DND-41 (cell line): ENCODE measurements around the gene SHQ1.

ENCODE experiments used
- ATAC-seq: fragments of 200-7000 bp; cut with Tn5 transposase; 3 replicates; pipeline ENCODE4 v1.9.1; 2021; ENCODE audit warnings: low read depth; ENCODE audit not compliant: insufficient read depth
- DNase-seq: peaks from one replicate; pipeline ENCODE4 v3.0.0-alpha.2; 2020
- H2AFZ ChIP-seq: 2 replicates; pipeline ENCODE4 v1.6.0; 2012; ENCODE audit warnings: low read depth, low read length
- H3K27ac ChIP-seq: 2 replicates; pipeline ENCODE4 v1.5.1; 2012; ENCODE audit warnings: low read length, inconsistent platforms
- H3K27me3 ChIP-seq: fragments of 200-600 bp; sonication (generic); 2 replicates; pipeline ENCODE4 v1.6.0; 2012; ENCODE audit warnings: low read length, mild to moderate bottlenecking, inconsistent platforms; ENCODE audit not compliant: insufficient read depth, poor library complexity
- H3K36me3 ChIP-seq: 2 replicates; pipeline ENCODE4 v1.5.1; 2012; ENCODE audit warnings: low read length, inconsistent platforms; ENCODE audit not compliant: insufficient read depth
- H3K4me1 ChIP-seq: 2 replicates; pipeline ENCODE4 v1.5.1; 2012; ENCODE audit warnings: mild to moderate bottlenecking, low read length; ENCODE audit not compliant: insufficient read depth
- H3K4me2 ChIP-seq: 2 replicates; pipeline ENCODE4 v1.6.0; 2012; ENCODE audit warnings: mild to moderate bottlenecking, moderate library complexity, low read length, inconsistent platforms; ENCODE audit not compliant: insufficient read depth
- H3K4me3 ChIP-seq, 2 experiments: fragments of 200-600 bp in 1 of 2; shearing (Covaris generic) in 1 of 2; 2 replicates each; pipeline ENCODE4 v1.5.1; 2012 to 2016; ENCODE audit warnings: inconsistent platforms in 2 of 2, low read length in 2 of 2, mild to moderate bottlenecking in 2 of 2, low read depth in 1 of 2, moderate library complexity in 1 of 2
- H3K79me2 ChIP-seq: 2 replicates; pipeline ENCODE4 v1.6.0; 2012; ENCODE audit warnings: low read length, inconsistent platforms; ENCODE audit not compliant: insufficient read depth
- H3K9ac ChIP-seq: 2 replicates; pipeline ENCODE4 v1.6.0; 2012; ENCODE audit warnings: low read depth, mild to moderate bottlenecking, inconsistent platforms, low read length, moderate library complexity
- H3K9me3 ChIP-seq: 2 replicates; pipeline ENCODE4 v1.5.1; 2012; ENCODE audit warnings: low read length, moderate library complexity, mild to moderate bottlenecking, inconsistent platforms; ENCODE audit not compliant: insufficient read depth, severe bottlenecking
- H4K20me1 ChIP-seq: 2 replicates; pipeline ENCODE4 v1.6.0; 2012; ENCODE audit warnings: low read length; ENCODE audit not compliant: insufficient read depth
- CTCF ChIP-seq: IDR thresholded peaks from 2 replicates; pipeline ENCODE4 v1.5.1; 2012; ENCODE audit warnings: borderline replicate concordance, low read length, moderate library complexity, mild to moderate bottlenecking; ENCODE audit not compliant: poor library complexity, severe bottlenecking; ENCODE audit errors: extremely low read depth
- EZH2 ChIP-seq: IDR thresholded peaks from 3 replicates; pipeline ENCODE4 v1.6.1; 2012; ENCODE audit warnings: borderline replicate concordance, low read depth, mild to moderate bottlenecking, moderate library complexity, low read length, inconsistent platforms; ENCODE audit not compliant: severe bottlenecking

The SHQ1 gene

DNA sequence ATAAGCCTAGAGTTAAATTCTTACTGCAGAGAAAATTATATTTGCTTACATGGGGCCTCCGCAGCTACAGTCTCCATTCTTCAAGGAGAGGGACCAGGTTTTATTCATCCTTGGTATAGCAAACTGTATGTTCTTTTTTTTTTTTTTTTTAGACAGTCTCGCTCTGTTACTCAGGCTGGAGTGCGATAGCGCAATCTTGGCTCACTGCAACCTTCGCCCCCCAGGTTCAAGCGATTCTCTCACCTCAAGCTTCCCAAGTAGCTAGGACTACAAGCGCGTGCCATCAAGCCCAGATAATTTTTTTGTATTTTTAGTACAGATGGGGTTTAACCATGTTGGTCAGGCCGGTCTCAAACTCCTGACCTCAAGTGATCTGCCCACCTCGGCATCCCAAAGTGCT, 2.1 kb downstream of the SHQ1 start:
- Histone ChIP-seq H3K4me3 (peak overlapping the region; percentile 64 to 75; a peak in 3 of 4 replicates), H3K4me1 (peaks cover 61% of the 10 kb centered on the region), H2AFZ (no peak overlapping the region), H3K9me3 (no peaks in the 10 kb centered on the region), H3K36me3 (peaks cover 26% of the 10 kb centered on the region), H3K9ac (peak overlapping the region; percentile 61), H3K27me3 (no peaks in the 10 kb centered on the region), H3K79me2 (peaks cover 72% of the 10 kb centered on the region), H3K4me2 (peak overlapping the region; percentile 81), H4K20me1 (peaks cover 14% of the 10 kb centered on the region; the same call in 1 of the 2 replicates), H3K27ac (peak overlapping the region; percentile 92)
- no peak for DNase-seq
- no peak for ATAC-seq
- no peak for TF ChIP-seq CTCF
- no peak for TF ChIP-seq EZH2

DNA sequence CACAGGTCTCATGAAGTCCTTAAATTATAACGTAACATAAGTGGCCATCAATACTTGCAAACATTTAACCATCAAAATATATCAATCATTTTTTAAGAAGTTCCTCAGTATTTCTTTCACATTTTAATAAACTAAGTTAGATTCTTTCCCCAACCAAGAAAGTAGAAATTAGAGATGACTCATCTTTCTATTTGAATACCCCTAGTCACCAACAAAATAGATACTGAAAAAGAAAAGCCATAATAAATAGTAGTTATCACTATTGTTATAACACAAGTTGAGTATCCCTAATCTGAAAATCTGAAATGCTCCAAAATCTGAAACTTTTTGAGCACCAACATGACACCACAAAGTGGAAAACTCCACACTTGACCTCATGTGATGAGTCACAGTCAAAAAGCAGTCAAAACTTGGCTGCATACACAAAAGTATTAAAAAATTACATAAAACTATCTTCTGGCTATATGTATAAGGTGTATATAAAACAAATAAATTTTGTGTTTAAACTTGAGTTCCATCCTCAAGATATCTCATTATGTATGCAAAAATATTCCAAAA, 3.7 kb downstream of the SHQ1 start:
- Histone ChIP-seq H3K36me3 (peaks cover 41% of the 10 kb centered on the region), H3K9me3 (no peaks in the 10 kb centered on the region), H4K20me1 (peaks cover 14% of the 10 kb centered on the region; the same call in 1 of the 2 replicates), H3K79me2 (peaks cover 80% of the 10 kb centered on the region), H3K4me3 (0 out of 4 replicates have a peak overlapping the region, but pooled peaks of 1 of the 2 experiments have one; percentile 75), H2AFZ (no peak overlapping the region), H3K9ac (no peak overlapping the region), H3K4me2 (peak overlapping the region; percentile 81; the same call in 1 of the 2 replicates), H3K27me3 (no peaks in the 10 kb centered on the region), H3K27ac (no peak overlapping the region), H3K4me1 (peaks cover 44% of the 10 kb centered on the region)
- ATAC-seq (no peak), DNase-seq (no peak)
- TF ChIP-seq EZH2 (no peak), CTCF (no peak)

GRCh38 chr3:72839057-72839456, 9.2 kb downstream of the SHQ1 start:
- Histone ChIP-seq H3K9ac (no peak overlapping the region), H4K20me1 (peaks cover 6% of the 10 kb centered on the region; the same call in 1 of the 2 replicates), H3K79me2 (peaks cover 79% of the 10 kb centered on the region), H3K9me3 (no peaks in the 10 kb centered on the region), H3K27ac (no peak overlapping the region), H3K4me3 (no peak overlapping the region), H3K4me2 (no peak overlapping the region), H2AFZ (no peak overlapping the region), H3K27me3 (no peaks in the 10 kb centered on the region), H3K4me1 (peaks cover 3% of the 10 kb centered on the region; the same call in 1 of the 2 replicates), H3K36me3 (peaks cover 88% of the 10 kb centered on the region)
- TF ChIP-seq EZH2, result no peak
- no peak for TF ChIP-seq CTCF
- no peak for DNase-seq
- no peak for ATAC-seq
